GM23248 (cell line): ENCODE measurements around the gene C16orf89.
"Not testable (repeated sequence)": the region's sequence is repeated elsewhere in the genome, so short reads cannot be mapped to it uniquely, and the experiment has no call there.

Experiments
- EZH2 ChIP-seq: fragments of 200-600 bp; sonication (generic); IDR thresholded peaks from 2 replicates; pipeline ENCODE4 v1.6.1; 2018; ENCODE audit warnings: antibody characterized with exemption, mild to moderate bottlenecking; ENCODE audit not compliant: insufficient read depth, poor library complexity, severe bottlenecking
- EZH2phosphoT487 ChIP-seq: fragments of 200-600 bp; sonication (generic); IDR thresholded peaks from 2 replicates; pipeline ENCODE4 v1.6.1; 2018; ENCODE audit warnings: antibody characterized with exemption, moderate library complexity, mild to moderate bottlenecking, low read depth; ENCODE audit not compliant: insufficient read depth

DNA sequence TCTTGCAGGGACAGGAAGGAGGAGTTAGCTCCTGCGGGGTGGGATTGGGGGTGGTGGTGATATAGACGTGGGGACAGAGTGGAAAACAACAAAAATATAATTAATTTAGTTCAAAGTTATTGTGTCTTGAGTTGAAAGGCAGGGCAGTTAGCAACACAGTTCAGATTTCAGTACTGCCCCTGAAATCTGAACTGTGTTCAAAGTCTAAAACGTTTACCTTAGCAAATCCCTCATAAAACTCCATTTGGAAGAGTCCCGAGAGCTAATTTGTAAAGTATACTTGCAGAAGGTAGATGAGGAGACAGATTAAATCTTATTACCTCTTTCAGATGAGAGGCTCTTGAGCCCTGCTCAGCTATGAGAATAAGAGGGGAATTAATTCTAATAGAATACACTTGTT lies 33.4 kb upstream of the C16orf89 start:
- TF ChIP-seq EZH2, EZH2phosphoT487: not testable (repeated sequence)
